ENCODE data around the gene ANO6. TPM values are rescaled to one million over a fixed set of nuclear protein-coding genes. Genes with fewer than 3 reads are reported as not detected.

The ANO6 gene
- total RNA-seq, 1 donor from 2014 or later: 35.0 TPM

- Mint-ChIP-seq H3K27me3 (no peaks in the 10 kb centered on the region), H3K4me1 (ENCODE audit: unreplicated experiment) (peaks cover 15% of the 10 kb centered on the region), H3K4me3 (no peak overlapping the region), H3K36me3 (peaks cover 29% of the 10 kb centered on the region), H3K9me3 (no peaks in the 10 kb centered on the region), H3K27ac (no peak overlapping the region)
- TF ChIP-seq CTCF (conservative IDR thresholded peaks at IDR 0.05): no peak
- no peak for DNase-seq (ENCODE audit: extremely low spot score, unreplicated experiment)
Observed at GRCh38 chr12:45343269-45344051, 127.6 kb downstream of the ANO6 start.

GRCh38 chr12:45348311-45348710 lies 132.4 kb downstream of the ANO6 start:
- no peak for DNase-seq (ENCODE audit: extremely low spot score, unreplicated experiment)
- H3K4me1 Mint-ChIP-seq (ENCODE audit: unreplicated experiment): peaks cover 20% of the 10 kb centered on the region
- H3K27ac Mint-ChIP-seq: no peak overlapping the region
- H3K4me3 Mint-ChIP-seq: no peak overlapping the region
- no peaks in the 10 kb centered on the region for H3K9me3 Mint-ChIP-seq
- H3K27me3 Mint-ChIP-seq: no peaks in the 10 kb centered on the region
- TF ChIP-seq CTCF (conservative IDR thresholded peaks at IDR 0.05): no peak
- peaks cover 57% of the 10 kb centered on the region for H3K36me3 Mint-ChIP-seq

GRCh38 chr12:45348986-45349385 lies 133.1 kb downstream of the ANO6 start:
- Mint-ChIP-seq H3K27ac (no peak overlapping the region), H3K27me3 (no peaks in the 10 kb centered on the region), H3K9me3 (no peaks in the 10 kb centered on the region), H3K4me1 (ENCODE audit: unreplicated experiment) (peaks cover 20% of the 10 kb centered on the region), H3K36me3 (peaks cover 61% of the 10 kb centered on the region), H3K4me3 (no peak overlapping the region)
- TF ChIP-seq CTCF (conservative IDR thresholded peaks at IDR 0.05): no peak
- no peak for DNase-seq (ENCODE audit: extremely low spot score, unreplicated experiment)

GRCh38 chr12:45349916-45350315 lies 134.0 kb downstream of the ANO6 start:
- Mint-ChIP-seq H3K27ac (no peak overlapping the region), H3K36me3 (peaks cover 58% of the 10 kb centered on the region), H3K4me1 (ENCODE audit: unreplicated experiment) (peaks cover 29% of the 10 kb centered on the region), H3K4me3 (no peak overlapping the region), H3K27me3 (no peaks in the 10 kb centered on the region), H3K9me3 (no peaks in the 10 kb centered on the region)
- TF ChIP-seq CTCF (conservative IDR thresholded peaks at IDR 0.05): no peak
- DNase-seq (ENCODE audit: extremely low spot score, unreplicated experiment): no peak

GRCh38 chr12:45350861-45351260 lies 135.0 kb downstream of the ANO6 start:
- no peaks in the 10 kb centered on the region for H3K27me3 Mint-ChIP-seq
- H3K4me3 Mint-ChIP-seq: no peak overlapping the region
- no peaks in the 10 kb centered on the region for H3K9me3 Mint-ChIP-seq
- no peak overlapping the region for H3K27ac Mint-ChIP-seq
- DNase-seq (ENCODE audit: extremely low spot score, unreplicated experiment): no peak
- TF ChIP-seq CTCF (conservative IDR thresholded peaks at IDR 0.05): no peak
- H3K4me1 Mint-ChIP-seq (ENCODE audit: unreplicated experiment): peaks cover 25% of the 10 kb centered on the region
- H3K36me3 Mint-ChIP-seq: peaks cover 52% of the 10 kb centered on the region
